H1 (cell line): Measurements from ENCODE around the gene FABP7. TPM values are rescaled to one million over a fixed set of nuclear protein-coding genes. Genes with fewer than 3 reads are reported as not detected.

Experiments used
- CTCF ChIA-PET: fragments of 300-600 bp; sonication (Branson Sonifier 250); formaldehyde crosslinking; loops from one replicate; lab custom pipeline; 2021; ENCODE audit not compliant: partially characterized antibody; lab: Charles Lee
- POLR2A ChIA-PET: fragments of 300-600 bp; sonication (Branson Sonifier 250); formaldehyde crosslinking; loops from one replicate; lab custom pipeline; 2021; ENCODE audit warnings: inconsistent platforms; ENCODE audit not compliant: partially characterized antibody; lab: Charles Lee
- DNase-seq, 2 experiments: peaks; one replicate each; pipeline versions ENCODE4 v3.0.0 to v3.0.0-alpha.2; 2010 to 2022; ENCODE audit warnings: low spot score in 2 of 2, low read depth in 1 of 2, mixed read lengths in 1 of 2
- FAIRE-seq: peaks from 2 replicates; lab custom pipeline; 2011; peaks lifted over from hg19 to GRCh38; lab: Jason Lieb, UNC
- H2AFZ ChIP-seq: 2 replicates; pipeline ENCODE4 v1.8.1; 2012; ENCODE audit warnings: low read length, inconsistent platforms
- H2AK5ac ChIP-seq: 2 replicates; pipeline ENCODE4 v1.6.1; 2013; ENCODE audit warnings: low read depth, low read length
- H2BK120ac ChIP-seq: replicated peaks from 2 replicates; pipeline ENCODE3; 2013; ENCODE audit warnings: low read depth, low read length, inconsistent platforms
- H2BK12ac ChIP-seq: 2 replicates; pipeline ENCODE4 v1.6.1; 2013; ENCODE audit warnings: low read depth, low read length
- H2BK15ac ChIP-seq: 2 replicates; pipeline ENCODE4 v1.6.1; 2013; ENCODE audit warnings: low read length
- H2BK20ac ChIP-seq: 2 replicates; pipeline ENCODE4 v1.6.1; 2013; ENCODE audit warnings: low read length
- H2BK5ac ChIP-seq: 2 replicates; pipeline ENCODE4 v1.6.1; 2013; ENCODE audit warnings: low read depth, low read length
- H3K14ac ChIP-seq: 2 replicates; pipeline ENCODE4 v1.6.1; 2013; ENCODE audit warnings: inconsistent platforms; ENCODE audit not compliant: insufficient read length
- H3K18ac ChIP-seq: 2 replicates; pipeline ENCODE4 v1.6.1; 2013; ENCODE audit warnings: low read length; ENCODE audit errors: extremely low read depth
- H3K23ac ChIP-seq: 2 replicates; pipeline ENCODE4 v1.6.1; 2013; ENCODE audit warnings: inconsistent platforms; ENCODE audit not compliant: insufficient read length
- H3K23me2 ChIP-seq: 2 replicates; pipeline ENCODE4 v1.6.1; 2013; ENCODE audit warnings: low read depth, low read length
- H3K27ac ChIP-seq: 2 replicates; pipeline ENCODE4 v1.6.1; 2011; ENCODE audit warnings: low read depth, low read length, inconsistent platforms
- H3K27me3 ChIP-seq, 4 experiments: replicated peaks in 1 of 4; 1 replicate in 1 of 4; 2 replicates in 3 of 4; pipeline versions ENCODE4 v1.6.1 to v1.8.1; 2011 to 2013; ENCODE audit warnings: low read length in 3 of 4, mild to moderate bottlenecking in 3 of 4, inconsistent platforms in 2 of 4, mixed read lengths in 2 of 4, moderate library complexity in 1 of 4; ENCODE audit not compliant: control insufficient read depth in 3 of 4, insufficient read depth in 3 of 4; ENCODE audit errors: extremely low read depth in 1 of 4
- H3K36me3 ChIP-seq, 4 experiments: 2 replicates each; pipeline versions ENCODE4 v1.6.1 to v1.8.1; 2011 to 2013; ENCODE audit warnings: mild to moderate bottlenecking in 4 of 4, low read length in 3 of 4, moderate library complexity in 2 of 4, control low read depth in 1 of 4, inconsistent platforms in 1 of 4; ENCODE audit not compliant: insufficient read depth in 4 of 4, control insufficient read depth in 2 of 4
- H3K4ac ChIP-seq: replicated peaks from 2 replicates; pipeline ENCODE3; 2013; ENCODE audit warnings: low read length, low read depth, mixed read lengths, inconsistent platforms; ENCODE audit not compliant: insufficient read length
- H3K4me1 ChIP-seq, 4 experiments: replicated peaks in 1 of 4; 1 replicate in 1 of 4; 2 replicates in 3 of 4; pipeline versions ENCODE4 v1.6.1 to v1.8.1; 2011 to 2013; ENCODE audit warnings: low read length in 3 of 4, inconsistent platforms in 2 of 4, mixed read lengths in 1 of 4; ENCODE audit not compliant: insufficient read depth in 4 of 4, control insufficient read depth in 3 of 4
- H3K4me2 ChIP-seq, 2 experiments: 2 replicates each; pipeline versions ENCODE4 v1.6.1 to v1.8.1; 2011 to 2013; ENCODE audit warnings: low read depth in 2 of 2, low read length in 2 of 2, control low read depth in 1 of 2, inconsistent platforms in 1 of 2, mild to moderate bottlenecking in 1 of 2; ENCODE audit not compliant: insufficient read depth in 1 of 2
- H3K4me3 ChIP-seq, 4 experiments: fragments of 200-600, 300-600 bp in 1 of 4; sonication (generic), shearing (Covaris generic), sonication (Bioruptor Twin) in 1 of 4; 2 replicates each; pipeline versions ENCODE4 v1.5.1 to v1.8.1; 2011 to 2016; ENCODE audit warnings: low read length in 4 of 4, low read depth in 3 of 4, control low read depth in 2 of 4, inconsistent platforms in 2 of 4, mild to moderate bottlenecking in 2 of 4, mixed read lengths in 1 of 4, moderate library complexity in 1 of 4; ENCODE audit not compliant: insufficient read depth in 2 of 4; ENCODE audit errors: extremely low read depth in 1 of 4
- H3K56ac ChIP-seq: replicated peaks from 2 replicates; pipeline ENCODE3; 2013; ENCODE audit warnings: low read depth, mild to moderate bottlenecking, mixed read lengths, low read length, inconsistent platforms; ENCODE audit not compliant: insufficient read length
- H3K79me1 ChIP-seq: 2 replicates; pipeline ENCODE4 v1.6.1; 2013; ENCODE audit warnings: low read depth, low read length, control low read depth
- H3K79me2 ChIP-seq, 2 experiments: 2 replicates each; pipeline versions ENCODE4 v1.6.1 to v1.8.1; 2012 to 2013; ENCODE audit warnings: low read length in 2 of 2, mild to moderate bottlenecking in 2 of 2, inconsistent platforms in 1 of 2; ENCODE audit not compliant: insufficient read depth in 2 of 2, control insufficient read depth in 1 of 2
- H3K9ac ChIP-seq, 4 experiments: replicated peaks in 1 of 4; 1 replicate in 1 of 4; 2 replicates in 3 of 4; pipeline versions ENCODE4 v1.6.1 to v1.8.1; 2011 to 2013; ENCODE audit warnings: low read depth in 3 of 4, low read length in 3 of 4, control low read depth in 2 of 4, mild to moderate bottlenecking in 2 of 4, moderate library complexity in 2 of 4, inconsistent platforms in 1 of 4; ENCODE audit errors: extremely low read depth in 1 of 4
- H3K9me3 ChIP-seq, 2 experiments: 2 replicates each; pipeline versions ENCODE4 v1.6.1 to v1.8.1; 2012 to 2013; ENCODE audit warnings: mild to moderate bottlenecking in 2 of 2, moderate library complexity in 2 of 2, control low read depth in 1 of 2, inconsistent platforms in 1 of 2, low read depth in 1 of 2, low read length in 1 of 2, mixed read lengths in 1 of 2; ENCODE audit not compliant: insufficient read depth in 2 of 2
- H4K20me1 ChIP-seq, 2 experiments: replicated peaks in 1 of 2; 2 replicates each; pipeline versions ENCODE3 to v1.8.1; 2011 to 2013; ENCODE audit warnings: inconsistent platforms in 2 of 2, low read length in 2 of 2, mild to moderate bottlenecking in 1 of 2; ENCODE audit not compliant: insufficient read depth in 2 of 2, control insufficient read depth in 1 of 2
- H4K5ac ChIP-seq: 2 replicates; pipeline ENCODE4 v1.6.1; 2013; ENCODE audit warnings: low read length, low read depth, mixed read lengths, inconsistent platforms; ENCODE audit not compliant: insufficient read length
- H4K8ac ChIP-seq: 2 replicates; pipeline ENCODE4 v1.8.0; 2013; ENCODE audit warnings: mild to moderate bottlenecking, moderate library complexity, low read length, inconsistent platforms; ENCODE audit not compliant: insufficient read depth; ENCODE audit errors: extremely low read depth
- H4K91ac ChIP-seq: replicated peaks from 2 replicates; pipeline ENCODE3; 2013; ENCODE audit warnings: low read length, mixed read lengths, inconsistent platforms; ENCODE audit not compliant: insufficient read length
- BRCA1 ChIP-seq: IDR thresholded peaks from 2 replicates; pipeline ENCODE4 v1.6.1; 2012; ENCODE audit warnings: low read depth, low read length, improper control_type of control experiment
- POU5F1 ChIP-seq: IDR thresholded peaks from 2 replicates; pipeline ENCODE4 v1.6.1; 2011; ENCODE audit warnings: low read depth, mild to moderate bottlenecking, low read length, moderate library complexity
- WGBS, 2 experiments: shearing (Covaris generic) in 1 of 2; methylation state at CpG; one replicate each; pipeline versions ENCODE4 v1.1.6 to v1.1.7; 2013 to 2015; ENCODE audit warnings: low lambda C conversion rate in 2 of 2, mixed read lengths in 2 of 2, inconsistent platforms in 1 of 2, low coverage in 1 of 2, missing lambda C conversion rate in 1 of 2; ENCODE audit not compliant: insufficient replicate concordance in 2 of 2, insufficient coverage in 1 of 2, insufficient read length in 1 of 2; ENCODE audit errors: extremely low coverage in 1 of 2, missing lambda C conversion rate in 1 of 2; 5-methylcytosine and 5-hydroxymethylcytosine counted together
- polyA plus RNA-seq, 7 experiments: library from polyadenylated mRNA; depleted of rRNA in 3 of 7; stranded (reverse) in 5 of 7; unstranded in 2 of 7; fragments of >200 nt in 5 of 7; fragments of 200-250 nt in 2 of 7; gene quantifications; 1 replicate in 5 of 7; 2 replicates in 1 of 7; 4 replicates in 1 of 7; pipeline versions ENCODE4 v1.2.1 to v1.2.3, GENCODE V29; 2011 to 2013; ENCODE audit warnings: missing spikeins in 2 of 7, mixed read lengths in 2 of 7
- total RNA-seq: library from RNA; stranded (reverse); fragmentation: NEBNext Ultra II Directional; extraction: Animal tissue kit (Norgen Biotek cat#: 25700); gene quantifications from 2 replicates; pipeline ENCODE4 v1.2.1, GENCODE V29; 2021

The FABP7 gene
- total and polyA plus RNA-seq, 2 of the 8 experiments (the other 6 are each of a cell fraction or from before 2014, with no cell fraction given): 10.6 to 13.1 TPM

DNA sequence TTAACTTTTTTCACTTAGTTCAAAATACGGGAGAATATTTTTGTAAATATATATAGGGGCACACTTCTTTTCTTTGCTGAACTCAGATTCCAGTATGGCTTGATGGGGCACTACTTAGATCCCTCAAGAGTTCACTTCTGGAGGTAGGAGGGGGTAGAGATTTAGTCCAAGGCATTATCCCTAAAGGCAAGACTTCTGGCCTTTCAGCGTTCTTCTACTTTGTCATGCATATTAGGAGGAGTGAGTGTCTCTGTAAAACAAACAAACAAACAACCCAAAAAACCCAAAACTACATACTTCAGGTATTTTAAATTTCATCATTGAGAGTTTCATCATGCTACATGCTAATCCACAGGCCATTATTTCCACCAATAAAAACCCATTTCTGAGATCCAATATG is 41.6 kb downstream of the FABP7 start:
- Histone ChIP-seq H2AK5ac (no peak overlapping the region), H4K5ac (no peak overlapping the region), H3K79me2 (no peaks in the 10 kb centered on the region), H3K79me1 (no peaks in the 10 kb centered on the region), H2BK15ac (no peak overlapping the region), H3K27me3 (no peaks in the 10 kb centered on the region), H3K14ac (no peak overlapping the region), H3K23ac (no peak overlapping the region), H3K23me2 (no peaks in the 10 kb centered on the region), H3K36me3 (no peaks in the 10 kb centered on the region), H4K91ac (no peak overlapping the region), H4K8ac (no peak overlapping the region), H3K9ac (no peak overlapping the region), H2BK120ac (no peak overlapping the region), H3K27ac (no peak overlapping the region), H3K4me1 (peaks cover 0 to 5% (median 0%) of the 10 kb centered on the region in 4 experiments; a peak in 2 of 7 replicates), H3K18ac (no peak overlapping the region), H2AFZ (no peak overlapping the region), H3K56ac (no peak overlapping the region), H3K9me3 (no peaks in the 10 kb centered on the region), H2BK5ac (no peak overlapping the region), H4K20me1 (no peaks in the 10 kb centered on the region), H3K4me2 (peak overlapping the region in 1 of 2 experiments; percentile 25; a peak in 1 of 4 replicates), H3K4me3 (no peak overlapping the region; a peak in 1 of 8 replicates), H2BK12ac (no peak overlapping the region), H2BK20ac (no peak overlapping the region), H3K4ac (no peak overlapping the region)
- no peak for FAIRE-seq
- ChIA-PET CTCF (no interaction called here), POLR2A (no interaction called here)
- no peak for DNase-seq
- TF ChIP-seq BRCA1: no peak
- peak; percentile 64; the same call in 1 of the 2 replicates for TF ChIP-seq POU5F1
- 33% methylated on average over 2 of the region's 2 CpGs; no CpG with 5 or more reads in 1 of the 2 experiments for WGBS, 2 experiments
